Mesenchymal stem cell (in vitro differentiated cells and primary cell): ENCODE results near the gene SEZ6L2.

ENCODE experiments used
- DNase-seq: peaks from one replicate; pipeline ENCODE4 v3.0.0-alpha.2; 2013
- H2AFZ ChIP-seq: one replicate; pipeline ENCODE4 v1.6.1; 2013; ENCODE audit warnings: low read depth, mild to moderate bottlenecking, control low read depth, inconsistent platforms, low read length, moderate library complexity
- H2AK5ac ChIP-seq: 2 replicates; pipeline ENCODE4 v1.6.1; 2013; ENCODE audit warnings: low read length, moderate library complexity, mild to moderate bottlenecking, inconsistent platforms; ENCODE audit not compliant: severe bottlenecking
- H2BK120ac ChIP-seq: one replicate; pipeline ENCODE4 v1.6.1; 2013; ENCODE audit warnings: low read depth, mild to moderate bottlenecking, inconsistent platforms, low read length, moderate library complexity
- H2BK12ac ChIP-seq, 2 experiments: one replicate each; pipeline ENCODE4 v1.6.1; 2013; ENCODE audit warnings: inconsistent platforms in 2 of 2, low read length in 2 of 2, mild to moderate bottlenecking in 2 of 2, moderate library complexity in 2 of 2, control low read depth in 1 of 2
- H2BK15ac ChIP-seq: one replicate; pipeline ENCODE4 v1.6.1; 2013; ENCODE audit warnings: mild to moderate bottlenecking, low read depth, inconsistent platforms; ENCODE audit not compliant: poor library complexity, severe bottlenecking
- H2BK5ac ChIP-seq: 2 replicates; pipeline ENCODE4 v1.6.1; 2013; ENCODE audit warnings: low read depth, mild to moderate bottlenecking, low read length, control low read depth, inconsistent platforms; ENCODE audit not compliant: poor library complexity, severe bottlenecking
- H3K14ac ChIP-seq, 2 experiments: one replicate each; pipeline ENCODE4 v1.6.1; 2013; ENCODE audit warnings: inconsistent platforms in 2 of 2, low read length in 2 of 2, control low read depth in 1 of 2, mild to moderate bottlenecking in 1 of 2, moderate library complexity in 1 of 2
- H3K18ac ChIP-seq, 2 experiments: one replicate each; pipeline ENCODE4 v1.6.1; 2013; ENCODE audit warnings: inconsistent platforms in 2 of 2, low read length in 2 of 2, control low read depth in 1 of 2, low read depth in 1 of 2, mild to moderate bottlenecking in 1 of 2
- H3K23ac ChIP-seq, 2 experiments: one replicate each; pipeline ENCODE4 v1.6.1; 2013; ENCODE audit warnings: inconsistent platforms in 2 of 2, low read length in 2 of 2, mild to moderate bottlenecking in 2 of 2, moderate library complexity in 2 of 2, control low read depth in 1 of 2
- H3K27ac ChIP-seq: 2 replicates; pipeline ENCODE4 v1.5.1; 2013; ENCODE audit warnings: mild to moderate bottlenecking, moderate library complexity, low read length, control low read depth, inconsistent platforms; ENCODE audit not compliant: poor library complexity, severe bottlenecking
- H3K27me3 ChIP-seq, 2 experiments: 2 replicates each; pipeline versions ENCODE4 v1.6.1 to v1.7.0; 2013; ENCODE audit warnings: low read length in 2 of 2, mild to moderate bottlenecking in 2 of 2, moderate library complexity in 2 of 2, control low read depth in 1 of 2, inconsistent platforms in 1 of 2; ENCODE audit not compliant: control insufficient read depth in 1 of 2, insufficient read depth in 1 of 2
- H3K36me3 ChIP-seq, 2 experiments: 2 replicates each; pipeline versions ENCODE4 v1.6.1 to v1.7.0; 2013; ENCODE audit warnings: low read length in 2 of 2, control low read depth in 1 of 2, inconsistent platforms in 1 of 2, low read depth in 1 of 2, mild to moderate bottlenecking in 1 of 2; ENCODE audit not compliant: insufficient read depth in 2 of 2, control insufficient read depth in 1 of 2
- H3K4ac ChIP-seq, 2 experiments: one replicate each; pipeline ENCODE4 v1.6.1; 2013; ENCODE audit warnings: inconsistent platforms in 2 of 2, low read length in 2 of 2, mild to moderate bottlenecking in 2 of 2, moderate library complexity in 2 of 2, control low read depth in 1 of 2, low read depth in 1 of 2
- H3K4me1 ChIP-seq: 2 replicates; pipeline ENCODE4 v1.6.1; 2013; ENCODE audit warnings: low read depth, low read length, control low read depth; ENCODE audit not compliant: control insufficient read depth, insufficient read depth
- H3K4me2 ChIP-seq: 2 replicates; pipeline ENCODE4 v1.6.1; 2013; ENCODE audit warnings: low read length, mild to moderate bottlenecking, inconsistent platforms; ENCODE audit not compliant: poor library complexity, severe bottlenecking
- H3K4me3 ChIP-seq, 2 experiments: 2 replicates each; pipeline versions ENCODE4 v1.5.1 to v1.7.0; 2013; ENCODE audit warnings: low read length in 2 of 2, mild to moderate bottlenecking in 2 of 2, control low read depth in 1 of 2, low read depth in 1 of 2; ENCODE audit not compliant: insufficient read depth in 1 of 2
- H3K79me1 ChIP-seq: replicated peaks from 2 replicates; pipeline ENCODE4 v1.6.1; 2013; ENCODE audit warnings: mild to moderate bottlenecking, control low read depth, low read length, inconsistent platforms; ENCODE audit not compliant: poor library complexity, severe bottlenecking
- H3K9ac ChIP-seq: 2 replicates; pipeline ENCODE4 v1.7.0; 2013; ENCODE audit warnings: mild to moderate bottlenecking, low read length, moderate library complexity
- H3K9me3 ChIP-seq: 2 replicates; pipeline ENCODE4 v1.7.0; 2013; ENCODE audit warnings: mild to moderate bottlenecking, low read length; ENCODE audit not compliant: control insufficient read depth
- H4K8ac ChIP-seq: one replicate; pipeline ENCODE4 v1.6.1; 2013; ENCODE audit warnings: inconsistent platforms, mild to moderate bottlenecking, low read length, moderate library complexity
- H4K91ac ChIP-seq: one replicate; pipeline ENCODE4 v1.6.1; 2013; ENCODE audit warnings: mild to moderate bottlenecking, low read length, inconsistent platforms
- WGBS: methylation state at CpG from one replicate; pipeline ENCODE4 v1.1.7; 2013; ENCODE audit warnings: mixed read lengths; 5-methylcytosine and 5-hydroxymethylcytosine counted together

The SEZ6L2 gene

DNA sequence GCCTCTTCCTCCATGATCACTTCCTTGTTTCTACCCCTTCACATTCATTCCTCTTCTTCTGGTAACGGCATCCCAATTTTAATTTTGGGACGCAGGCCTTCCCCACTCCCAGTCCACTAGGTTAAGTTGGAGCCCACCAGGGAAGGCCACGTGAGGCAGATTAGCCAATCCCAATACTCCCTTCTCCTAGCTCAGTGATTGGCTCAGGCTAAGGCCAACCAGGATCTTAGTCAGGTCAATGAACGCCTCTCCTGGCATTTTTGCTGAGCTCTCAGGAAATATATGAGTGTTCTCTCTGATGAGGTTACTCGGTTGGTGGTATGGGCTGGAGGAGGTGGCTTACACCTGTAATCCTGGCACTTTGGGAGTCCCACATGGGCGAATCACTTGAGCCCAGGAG, 15.4 kb downstream of the SEZ6L2 start:
- Histone ChIP-seq H3K9ac (no peak overlapping the region), H3K9me3 (no peaks in the 10 kb centered on the region), H2BK120ac (no peak overlapping the region), H3K14ac (no peak overlapping the region), H2BK12ac (no peak overlapping the region), H3K18ac (no peak overlapping the region), H3K4me3 (no peak overlapping the region), H4K8ac (no peak overlapping the region), H2AK5ac (no peak overlapping the region), H2BK15ac (no peak overlapping the region), H3K27me3 (peaks cover 0 to 22% of the 10 kb centered on the region in 2 experiments), H4K91ac (no peak overlapping the region), H3K4me2 (no peak overlapping the region), H3K79me1 (no peaks in the 10 kb centered on the region), H3K4me1 (no peaks in the 10 kb centered on the region), H3K4ac (no peak overlapping the region), H2AFZ (no peak overlapping the region), H3K23ac (no peak overlapping the region), H2BK5ac (no peak overlapping the region), H3K36me3 (peaks cover 0 to 40% of the 10 kb centered on the region in 2 experiments), H3K27ac (no peak overlapping the region)
- 86% methylated on average over 6 of the region's 6 CpGs for WGBS
- no peak for DNase-seq

DNA sequence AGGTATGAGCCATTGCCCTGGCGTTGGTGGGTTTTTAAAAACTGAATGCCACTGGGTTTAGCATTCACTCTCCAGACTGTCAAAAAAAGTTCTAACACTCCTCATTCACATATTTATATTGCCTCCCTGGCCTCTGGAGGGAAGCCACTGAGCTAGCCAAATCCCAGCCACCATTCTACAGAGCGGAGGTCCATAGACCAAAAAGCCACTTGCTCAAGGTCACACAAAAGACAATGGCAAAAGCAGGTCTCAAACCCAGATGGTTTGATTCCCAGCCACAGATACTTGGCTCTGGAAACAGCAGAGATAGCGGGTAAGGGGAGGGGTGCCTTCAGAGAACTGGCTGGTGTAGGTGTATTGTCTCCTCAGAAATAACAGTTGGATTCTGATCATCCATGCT, 18.3 kb downstream of the SEZ6L2 start:
- WGBS: 100% methylated on average over 3 of the region's 3 CpGs
- no peak overlapping the region for H2AFZ ChIP-seq
- no peak overlapping the region for H3K23ac ChIP-seq
- no peak overlapping the region for H4K8ac ChIP-seq
- no peak overlapping the region for H3K4me2 ChIP-seq
- no peak overlapping the region for H3K14ac ChIP-seq
- peaks cover 0 to 43% of the 10 kb centered on the region in 2 experiments for H3K36me3 ChIP-seq
- H2BK15ac ChIP-seq: no peak overlapping the region
- no peaks in the 10 kb centered on the region for H3K79me1 ChIP-seq
- H4K91ac ChIP-seq: no peak overlapping the region
- no peak overlapping the region for H3K18ac ChIP-seq
- H2BK12ac ChIP-seq: no peak overlapping the region
- no peak overlapping the region for H3K27ac ChIP-seq
- peaks cover 5% of the 10 kb centered on the region for H3K9me3 ChIP-seq
- no peak for DNase-seq
- H2BK120ac ChIP-seq: no peak overlapping the region
- no peak overlapping the region for H2AK5ac ChIP-seq
- no peak overlapping the region for H3K4ac ChIP-seq
- H3K9ac ChIP-seq: no peak overlapping the region
- no peak overlapping the region for H2BK5ac ChIP-seq
- H3K4me3 ChIP-seq: no peak overlapping the region
- peaks cover 20 to 37% of the 10 kb centered on the region in 2 experiments for H3K27me3 ChIP-seq
- peaks cover 2% of the 10 kb centered on the region for H3K4me1 ChIP-seq

DNA sequence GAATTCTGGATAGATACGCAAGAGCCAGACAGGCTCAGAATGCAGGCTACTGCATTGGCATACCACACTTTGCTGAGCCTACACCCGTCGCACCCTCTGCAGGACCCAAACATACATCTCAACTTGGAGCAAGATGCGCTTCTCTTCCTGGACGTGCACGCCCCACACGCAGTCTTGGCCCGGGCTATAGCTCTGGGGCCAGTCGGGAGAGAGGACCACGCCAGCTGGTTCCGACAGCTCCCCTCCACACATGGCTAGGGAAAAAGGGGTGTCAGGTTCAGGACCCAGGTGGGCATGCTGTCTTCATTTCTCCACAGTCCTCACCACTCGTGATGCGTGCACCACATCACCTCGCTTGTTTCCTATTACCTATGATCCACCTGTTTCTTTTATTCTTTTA, 21.2 kb downstream of the SEZ6L2 start:
- Histone ChIP-seq H3K4me1 (peaks cover 2% of the 10 kb centered on the region), H2BK15ac (no peak overlapping the region), H3K18ac (no peak overlapping the region), H3K9ac (no peak overlapping the region), H3K9me3 (peaks cover 5% of the 10 kb centered on the region), H4K91ac (no peak overlapping the region), H2BK5ac (no peak overlapping the region), H2BK120ac (no peak overlapping the region), H2AFZ (no peak overlapping the region), H3K14ac (no peak overlapping the region), H3K4ac (no peak overlapping the region), H3K27me3 (peaks cover 24 to 45% of the 10 kb centered on the region in 2 experiments), H3K23ac (no peak overlapping the region), H3K27ac (no peak overlapping the region), H4K8ac (no peak overlapping the region), H2AK5ac (no peak overlapping the region), H3K79me1 (no peaks in the 10 kb centered on the region), H3K4me2 (no peak overlapping the region), H3K36me3 (peaks cover 0 to 35% of the 10 kb centered on the region in 2 experiments), H2BK12ac (no peak overlapping the region), H3K4me3 (no peak overlapping the region)
- DNase-seq: no peak
- WGBS: 96% methylated on average over 11 of the region's 14 CpGs

DNA sequence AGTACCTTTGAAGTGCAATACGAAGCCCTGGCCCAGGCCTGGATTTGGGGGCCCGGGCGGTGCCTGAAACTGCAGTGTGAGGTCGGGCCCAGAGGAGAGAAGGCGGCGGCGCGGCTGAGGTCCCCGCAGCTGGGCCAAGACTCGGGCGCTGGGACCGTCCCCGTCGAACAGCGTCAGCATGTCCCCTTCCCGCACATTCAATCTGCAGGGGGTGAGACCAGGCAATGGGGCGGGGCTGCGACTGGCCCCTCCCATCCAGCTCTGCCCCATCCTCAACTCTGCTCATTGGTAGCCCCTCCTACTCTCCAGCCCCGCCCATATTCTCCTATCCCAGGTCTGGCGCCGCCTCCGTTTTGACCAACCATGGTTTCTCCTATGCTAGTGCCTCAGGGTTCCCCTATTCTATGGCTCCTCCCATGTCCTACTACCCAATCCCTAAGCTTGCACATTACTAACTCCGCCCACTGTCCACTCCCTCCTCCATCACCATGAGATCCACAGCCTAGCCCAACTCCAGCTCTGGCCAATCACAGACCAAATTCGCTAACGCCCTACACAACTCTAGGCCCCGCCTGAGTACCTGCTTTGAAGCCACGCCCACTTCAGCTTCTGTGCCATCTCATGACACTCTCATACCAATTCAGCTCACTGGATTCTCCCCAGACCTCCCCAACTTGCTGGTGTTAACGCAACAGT, 21.9 kb downstream of the SEZ6L2 start:
- no peak overlapping the region for H3K14ac ChIP-seq
- H3K27me3 ChIP-seq: peaks cover 24 to 41% of the 10 kb centered on the region in 2 experiments
- H2AFZ ChIP-seq: no peak overlapping the region
- no peak overlapping the region for H3K18ac ChIP-seq
- no peak overlapping the region for H3K9ac ChIP-seq
- no peak overlapping the region for H3K27ac ChIP-seq
- peaks cover 2% of the 10 kb centered on the region for H3K4me1 ChIP-seq
- no peak overlapping the region for H4K91ac ChIP-seq
- no peak overlapping the region for H2AK5ac ChIP-seq
- peaks cover 5% of the 10 kb centered on the region for H3K9me3 ChIP-seq
- no peak overlapping the region for H2BK12ac ChIP-seq
- peak; percentile 49 for DNase-seq
- H2BK5ac ChIP-seq: no peak overlapping the region
- no peak overlapping the region for H2BK15ac ChIP-seq
- no peak overlapping the region for H2BK120ac ChIP-seq
- no peak overlapping the region for H3K23ac ChIP-seq
- peaks cover 0 to 38% of the 10 kb centered on the region in 2 experiments for H3K36me3 ChIP-seq
- H4K8ac ChIP-seq: no peak overlapping the region
- no peak overlapping the region for H3K4ac ChIP-seq
- 23% methylated on average over 28 of the region's 28 CpGs for WGBS
- no peak overlapping the region for H3K4me2 ChIP-seq
- H3K79me1 ChIP-seq: no peaks in the 10 kb centered on the region
- no peak overlapping the region for H3K4me3 ChIP-seq
